DOHH2 (cell line): ENCODE results near the gene DLGAP1.

Experiments used
- EZH2phosphoT487 ChIP-seq: fragments of 200-600 bp; sonication (generic); IDR thresholded peaks from 2 replicates; pipeline ENCODE4 v1.6.1; 2017; ENCODE audit warnings: borderline replicate concordance, mild to moderate bottlenecking, antibody characterized with exemption, low read length, moderate library complexity, mixed read lengths
- TF ChIP-seq, protein P1 (sequence below): fragments of 200-600 bp; sonication (generic); IDR thresholded peaks from one replicate; pipeline ENCODE4 v1.5.1; 2014; ENCODE audit warnings: antibody characterized with exemption, mild to moderate bottlenecking, low read depth, low read length; ENCODE audit not compliant: poor library complexity, severe bottlenecking

- TF ChIP-seq, protein P1, sequence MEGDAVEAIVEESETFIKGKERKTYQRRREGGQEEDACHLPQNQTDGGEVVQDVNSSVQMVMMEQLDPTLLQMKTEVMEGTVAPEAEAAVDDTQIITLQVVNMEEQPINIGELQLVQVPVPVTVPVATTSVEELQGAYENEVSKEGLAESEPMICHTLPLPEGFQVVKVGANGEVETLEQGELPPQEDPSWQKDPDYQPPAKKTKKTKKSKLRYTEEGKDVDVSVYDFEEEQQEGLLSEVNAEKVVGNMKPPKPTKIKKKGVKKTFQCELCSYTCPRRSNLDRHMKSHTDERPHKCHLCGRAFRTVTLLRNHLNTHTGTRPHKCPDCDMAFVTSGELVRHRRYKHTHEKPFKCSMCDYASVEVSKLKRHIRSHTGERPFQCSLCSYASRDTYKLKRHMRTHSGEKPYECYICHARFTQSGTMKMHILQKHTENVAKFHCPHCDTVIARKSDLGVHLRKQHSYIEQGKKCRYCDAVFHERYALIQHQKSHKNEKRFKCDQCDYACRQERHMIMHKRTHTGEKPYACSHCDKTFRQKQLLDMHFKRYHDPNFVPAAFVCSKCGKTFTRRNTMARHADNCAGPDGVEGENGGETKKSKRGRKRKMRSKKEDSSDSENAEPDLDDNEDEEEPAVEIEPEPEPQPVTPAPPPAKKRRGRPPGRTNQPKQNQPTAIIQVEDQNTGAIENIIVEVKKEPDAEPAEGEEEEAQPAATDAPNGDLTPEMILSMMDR: no peak
- no peak for TF ChIP-seq EZH2phosphoT487
Measured at GRCh38 chr18:4251206-4251605, 203.9 kb downstream of the DLGAP1 start.
